Prostate gland (tissue), 2 donors: Measurements from ENCODE around the gene FNBP1L.

Experiments used
- POLR2A ChIP-seq: fragments of 450-650 bp; IDR thresholded peaks from one replicate; pipeline ENCODE4 v1.6.1; 2016; ENCODE audit warnings: antibody characterized with exemption, mild to moderate bottlenecking
- POLR2AphosphoS5 ChIP-seq: sonication (generic); formaldehyde crosslinking; IDR thresholded peaks from one replicate; pipeline ENCODE4 v1.6.1; 2017; ENCODE audit warnings: antibody characterized with exemption
- TF ChIP-seq, protein P1 (sequence below), 4 experiments: fragments of 200-600 bp in 2 of 4; fragments of 450-650 bp in 2 of 4; sonication (generic) in 2 of 4; IDR thresholded peaks; 1 replicate in 3 of 4; 2 replicates in 1 of 4; pipeline ENCODE4 v1.5.1; 2016 to 2019; ENCODE audit warnings: antibody characterized with exemption in 4 of 4, mild to moderate bottlenecking in 2 of 4, moderate library complexity in 2 of 4

DNA sequence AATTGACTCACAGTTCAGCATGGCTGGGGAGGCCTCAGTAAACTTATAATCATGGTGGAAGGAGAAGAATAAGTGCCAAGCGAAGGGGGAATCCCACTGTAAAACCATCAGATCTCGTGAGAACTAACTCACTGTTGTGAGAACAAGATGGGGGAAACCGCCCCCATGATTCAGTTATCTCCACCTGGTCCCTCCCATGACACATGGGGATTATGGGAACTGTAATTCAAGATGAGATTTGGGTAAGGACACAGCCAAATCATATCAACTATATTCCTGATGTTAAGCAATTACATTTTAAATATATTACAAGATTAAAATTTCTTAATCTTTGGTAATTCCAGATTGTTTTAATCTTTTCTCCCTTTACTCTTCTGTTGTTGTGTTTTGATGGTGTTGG is 55.2 kb downstream of the FNBP1L start:
- TF ChIP-seq, protein P1, sequence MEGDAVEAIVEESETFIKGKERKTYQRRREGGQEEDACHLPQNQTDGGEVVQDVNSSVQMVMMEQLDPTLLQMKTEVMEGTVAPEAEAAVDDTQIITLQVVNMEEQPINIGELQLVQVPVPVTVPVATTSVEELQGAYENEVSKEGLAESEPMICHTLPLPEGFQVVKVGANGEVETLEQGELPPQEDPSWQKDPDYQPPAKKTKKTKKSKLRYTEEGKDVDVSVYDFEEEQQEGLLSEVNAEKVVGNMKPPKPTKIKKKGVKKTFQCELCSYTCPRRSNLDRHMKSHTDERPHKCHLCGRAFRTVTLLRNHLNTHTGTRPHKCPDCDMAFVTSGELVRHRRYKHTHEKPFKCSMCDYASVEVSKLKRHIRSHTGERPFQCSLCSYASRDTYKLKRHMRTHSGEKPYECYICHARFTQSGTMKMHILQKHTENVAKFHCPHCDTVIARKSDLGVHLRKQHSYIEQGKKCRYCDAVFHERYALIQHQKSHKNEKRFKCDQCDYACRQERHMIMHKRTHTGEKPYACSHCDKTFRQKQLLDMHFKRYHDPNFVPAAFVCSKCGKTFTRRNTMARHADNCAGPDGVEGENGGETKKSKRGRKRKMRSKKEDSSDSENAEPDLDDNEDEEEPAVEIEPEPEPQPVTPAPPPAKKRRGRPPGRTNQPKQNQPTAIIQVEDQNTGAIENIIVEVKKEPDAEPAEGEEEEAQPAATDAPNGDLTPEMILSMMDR (IDR thresholded peaks at IDR 0.05), result no peak
- TF ChIP-seq POLR2AphosphoS5, result no peak
- no peak for TF ChIP-seq POLR2A
